H1 (cell line): Measurements from ENCODE around the gene TPPP2. TPM values are rescaled to one million over a fixed set of nuclear protein-coding genes. Genes with fewer than 3 reads are reported as not detected.

Experiments used
- CTCF ChIA-PET: fragments of 300-600 bp; sonication (Branson Sonifier 250); formaldehyde crosslinking; loops from one replicate; lab custom pipeline; 2021; ENCODE audit not compliant: partially characterized antibody; lab: Charles Lee
- POLR2A ChIA-PET: fragments of 300-600 bp; sonication (Branson Sonifier 250); formaldehyde crosslinking; loops from one replicate; lab custom pipeline; 2021; ENCODE audit warnings: inconsistent platforms; ENCODE audit not compliant: partially characterized antibody; lab: Charles Lee
- DNase-seq, 2 experiments: peaks; one replicate each; pipeline versions ENCODE4 v3.0.0 to v3.0.0-alpha.2; 2010 to 2022; ENCODE audit warnings: low spot score in 2 of 2, low read depth in 1 of 2, mixed read lengths in 1 of 2
- FAIRE-seq: peaks from 2 replicates; lab custom pipeline; 2011; peaks lifted over from hg19 to GRCh38; lab: Jason Lieb, UNC
- H2AFZ ChIP-seq: 2 replicates; pipeline ENCODE4 v1.8.1; 2012; ENCODE audit warnings: low read length, inconsistent platforms
- H2AK5ac ChIP-seq: 2 replicates; pipeline ENCODE4 v1.6.1; 2013; ENCODE audit warnings: low read depth, low read length
- H2BK120ac ChIP-seq: replicated peaks from 2 replicates; pipeline ENCODE3; 2013; ENCODE audit warnings: low read depth, low read length, inconsistent platforms
- H2BK12ac ChIP-seq: 2 replicates; pipeline ENCODE4 v1.6.1; 2013; ENCODE audit warnings: low read depth, low read length
- H2BK15ac ChIP-seq: 2 replicates; pipeline ENCODE4 v1.6.1; 2013; ENCODE audit warnings: low read length
- H2BK20ac ChIP-seq: 2 replicates; pipeline ENCODE4 v1.6.1; 2013; ENCODE audit warnings: low read length
- H2BK5ac ChIP-seq: 2 replicates; pipeline ENCODE4 v1.6.1; 2013; ENCODE audit warnings: low read depth, low read length
- H3K14ac ChIP-seq: 2 replicates; pipeline ENCODE4 v1.6.1; 2013; ENCODE audit warnings: inconsistent platforms; ENCODE audit not compliant: insufficient read length
- H3K18ac ChIP-seq: 2 replicates; pipeline ENCODE4 v1.6.1; 2013; ENCODE audit warnings: low read length; ENCODE audit errors: extremely low read depth
- H3K23ac ChIP-seq: 2 replicates; pipeline ENCODE4 v1.6.1; 2013; ENCODE audit warnings: inconsistent platforms; ENCODE audit not compliant: insufficient read length
- H3K23me2 ChIP-seq: 2 replicates; pipeline ENCODE4 v1.6.1; 2013; ENCODE audit warnings: low read depth, low read length
- H3K27ac ChIP-seq: 2 replicates; pipeline ENCODE4 v1.6.1; 2011; ENCODE audit warnings: low read depth, low read length, inconsistent platforms
- H3K27me3 ChIP-seq, 4 experiments: replicated peaks in 1 of 4; 1 replicate in 1 of 4; 2 replicates in 3 of 4; pipeline versions ENCODE4 v1.6.1 to v1.8.1; 2011 to 2013; ENCODE audit warnings: low read length in 3 of 4, mild to moderate bottlenecking in 3 of 4, inconsistent platforms in 2 of 4, mixed read lengths in 2 of 4, moderate library complexity in 1 of 4; ENCODE audit not compliant: control insufficient read depth in 3 of 4, insufficient read depth in 3 of 4; ENCODE audit errors: extremely low read depth in 1 of 4
- H3K36me3 ChIP-seq, 4 experiments: 2 replicates each; pipeline versions ENCODE4 v1.6.1 to v1.8.1; 2011 to 2013; ENCODE audit warnings: mild to moderate bottlenecking in 4 of 4, low read length in 3 of 4, moderate library complexity in 2 of 4, control low read depth in 1 of 4, inconsistent platforms in 1 of 4; ENCODE audit not compliant: insufficient read depth in 4 of 4, control insufficient read depth in 2 of 4
- H3K4ac ChIP-seq: replicated peaks from 2 replicates; pipeline ENCODE3; 2013; ENCODE audit warnings: low read length, low read depth, mixed read lengths, inconsistent platforms; ENCODE audit not compliant: insufficient read length
- H3K4me1 ChIP-seq, 4 experiments: replicated peaks in 1 of 4; 1 replicate in 1 of 4; 2 replicates in 3 of 4; pipeline versions ENCODE4 v1.6.1 to v1.8.1; 2011 to 2013; ENCODE audit warnings: low read length in 3 of 4, inconsistent platforms in 2 of 4, mixed read lengths in 1 of 4; ENCODE audit not compliant: insufficient read depth in 4 of 4, control insufficient read depth in 3 of 4
- H3K4me2 ChIP-seq, 2 experiments: 2 replicates each; pipeline versions ENCODE4 v1.6.1 to v1.8.1; 2011 to 2013; ENCODE audit warnings: low read depth in 2 of 2, low read length in 2 of 2, control low read depth in 1 of 2, inconsistent platforms in 1 of 2, mild to moderate bottlenecking in 1 of 2; ENCODE audit not compliant: insufficient read depth in 1 of 2
- H3K4me3 ChIP-seq, 4 experiments: fragments of 200-600, 300-600 bp in 1 of 4; sonication (generic), shearing (Covaris generic), sonication (Bioruptor Twin) in 1 of 4; 2 replicates each; pipeline versions ENCODE4 v1.5.1 to v1.8.1; 2011 to 2016; ENCODE audit warnings: low read length in 4 of 4, low read depth in 3 of 4, control low read depth in 2 of 4, inconsistent platforms in 2 of 4, mild to moderate bottlenecking in 2 of 4, mixed read lengths in 1 of 4, moderate library complexity in 1 of 4; ENCODE audit not compliant: insufficient read depth in 2 of 4; ENCODE audit errors: extremely low read depth in 1 of 4
- H3K56ac ChIP-seq: replicated peaks from 2 replicates; pipeline ENCODE3; 2013; ENCODE audit warnings: low read depth, mild to moderate bottlenecking, mixed read lengths, low read length, inconsistent platforms; ENCODE audit not compliant: insufficient read length
- H3K79me1 ChIP-seq: 2 replicates; pipeline ENCODE4 v1.6.1; 2013; ENCODE audit warnings: low read depth, low read length, control low read depth
- H3K79me2 ChIP-seq, 2 experiments: 2 replicates each; pipeline versions ENCODE4 v1.6.1 to v1.8.1; 2012 to 2013; ENCODE audit warnings: low read length in 2 of 2, mild to moderate bottlenecking in 2 of 2, inconsistent platforms in 1 of 2; ENCODE audit not compliant: insufficient read depth in 2 of 2, control insufficient read depth in 1 of 2
- H3K9ac ChIP-seq, 4 experiments: replicated peaks in 1 of 4; 1 replicate in 1 of 4; 2 replicates in 3 of 4; pipeline versions ENCODE4 v1.6.1 to v1.8.1; 2011 to 2013; ENCODE audit warnings: low read depth in 3 of 4, low read length in 3 of 4, control low read depth in 2 of 4, mild to moderate bottlenecking in 2 of 4, moderate library complexity in 2 of 4, inconsistent platforms in 1 of 4; ENCODE audit errors: extremely low read depth in 1 of 4
- H3K9me3 ChIP-seq, 2 experiments: 2 replicates each; pipeline versions ENCODE4 v1.6.1 to v1.8.1; 2012 to 2013; ENCODE audit warnings: mild to moderate bottlenecking in 2 of 2, moderate library complexity in 2 of 2, control low read depth in 1 of 2, inconsistent platforms in 1 of 2, low read depth in 1 of 2, low read length in 1 of 2, mixed read lengths in 1 of 2; ENCODE audit not compliant: insufficient read depth in 2 of 2
- H4K20me1 ChIP-seq, 2 experiments: replicated peaks in 1 of 2; 2 replicates each; pipeline versions ENCODE3 to v1.8.1; 2011 to 2013; ENCODE audit warnings: inconsistent platforms in 2 of 2, low read length in 2 of 2, mild to moderate bottlenecking in 1 of 2; ENCODE audit not compliant: insufficient read depth in 2 of 2, control insufficient read depth in 1 of 2
- H4K5ac ChIP-seq: 2 replicates; pipeline ENCODE4 v1.6.1; 2013; ENCODE audit warnings: low read length, low read depth, mixed read lengths, inconsistent platforms; ENCODE audit not compliant: insufficient read length
- H4K8ac ChIP-seq: 2 replicates; pipeline ENCODE4 v1.8.0; 2013; ENCODE audit warnings: mild to moderate bottlenecking, moderate library complexity, low read length, inconsistent platforms; ENCODE audit not compliant: insufficient read depth; ENCODE audit errors: extremely low read depth
- H4K91ac ChIP-seq: replicated peaks from 2 replicates; pipeline ENCODE3; 2013; ENCODE audit warnings: low read length, mixed read lengths, inconsistent platforms; ENCODE audit not compliant: insufficient read length
- BACH1 ChIP-seq: IDR thresholded peaks from 2 replicates; pipeline ENCODE4 v1.6.1; 2012; ENCODE audit warnings: low read length, improper control_type of control experiment
- CTCF ChIP-seq, 3 experiments: IDR thresholded peaks; 1 replicate in 2 of 3; 2 replicates in 1 of 3; pipeline versions ENCODE4 v1.5.1 to v1.6.1; 2011; ENCODE audit warnings: low read length in 3 of 3, mild to moderate bottlenecking in 3 of 3, inconsistent platforms in 2 of 3, low read depth in 1 of 3, moderate library complexity in 1 of 3; ENCODE audit not compliant: insufficient read depth in 1 of 3; ENCODE audit errors: control extremely low read depth in 1 of 3
- FOSL1 ChIP-seq: IDR thresholded peaks from 2 replicates; pipeline ENCODE4 v1.6.1; 2011; ENCODE audit warnings: mild to moderate bottlenecking, low read depth, low read length, moderate library complexity; ENCODE audit not compliant: insufficient read depth
- KDM5A ChIP-seq: fragments of 200-600 bp; IDR thresholded peaks from 2 replicates; pipeline ENCODE4 v1.7.1; 2012; ENCODE audit warnings: mild to moderate bottlenecking, low read length, inconsistent platforms, mixed read lengths
- POU5F1 ChIP-seq: IDR thresholded peaks from 2 replicates; pipeline ENCODE4 v1.6.1; 2011; ENCODE audit warnings: low read depth, mild to moderate bottlenecking, low read length, moderate library complexity
- RAD21 ChIP-seq, 2 experiments: IDR thresholded peaks in 1 of 2; conservative IDR thresholded peaks in 1 of 2; 2 replicates each; pipeline ENCODE4 v1.6.1; 2011; ENCODE audit warnings: low read depth in 2 of 2, low read length in 2 of 2, improper control_type of control experiment in 1 of 2, inconsistent platforms in 1 of 2, mild to moderate bottlenecking in 1 of 2, moderate library complexity in 1 of 2
- RNF2 ChIP-seq: fragments of 200-900, 300-1000 bp; sonication (generic); IDR thresholded peaks from 2 replicates; pipeline ENCODE4 v1.7.1; 2016; ENCODE audit warnings: borderline replicate concordance, low read depth, mild to moderate bottlenecking, antibody characterized with exemption, low read length; ENCODE audit not compliant: poor library complexity, severe bottlenecking; ENCODE audit errors: missing control alignments
- SP2 ChIP-seq: IDR thresholded peaks from 2 replicates; pipeline ENCODE4 v1.6.1; 2012; ENCODE audit warnings: mild to moderate bottlenecking, low read length, inconsistent platforms
- TBP ChIP-seq: IDR thresholded peaks from 2 replicates; pipeline ENCODE4 v1.6.1; 2011; ENCODE audit warnings: low read depth, low read length, improper control_type of control experiment
- WGBS, 2 experiments: shearing (Covaris generic) in 1 of 2; methylation state at CpG; one replicate each; pipeline versions ENCODE4 v1.1.6 to v1.1.7; 2013 to 2015; ENCODE audit warnings: low lambda C conversion rate in 2 of 2, mixed read lengths in 2 of 2, inconsistent platforms in 1 of 2, low coverage in 1 of 2, missing lambda C conversion rate in 1 of 2; ENCODE audit not compliant: insufficient replicate concordance in 2 of 2, insufficient coverage in 1 of 2, insufficient read length in 1 of 2; ENCODE audit errors: extremely low coverage in 1 of 2, missing lambda C conversion rate in 1 of 2; 5-methylcytosine and 5-hydroxymethylcytosine counted together
- polyA plus RNA-seq, 7 experiments: library from polyadenylated mRNA; depleted of rRNA in 3 of 7; stranded (reverse) in 5 of 7; unstranded in 2 of 7; fragments of >200 nt in 5 of 7; fragments of 200-250 nt in 2 of 7; gene quantifications; 1 replicate in 5 of 7; 2 replicates in 1 of 7; 4 replicates in 1 of 7; pipeline versions ENCODE4 v1.2.1 to v1.2.3, GENCODE V29; 2011 to 2013; ENCODE audit warnings: missing spikeins in 2 of 7, mixed read lengths in 2 of 7
- total RNA-seq: library from RNA; stranded (reverse); fragmentation: NEBNext Ultra II Directional; extraction: Animal tissue kit (Norgen Biotek cat#: 25700); gene quantifications from 2 replicates; pipeline ENCODE4 v1.2.1, GENCODE V29; 2021

TPPP2 gene
- total and polyA plus RNA-seq, 2 of the 8 experiments (the other 6 are each of a cell fraction or from before 2014, with no cell fraction given): not detected

DNA sequence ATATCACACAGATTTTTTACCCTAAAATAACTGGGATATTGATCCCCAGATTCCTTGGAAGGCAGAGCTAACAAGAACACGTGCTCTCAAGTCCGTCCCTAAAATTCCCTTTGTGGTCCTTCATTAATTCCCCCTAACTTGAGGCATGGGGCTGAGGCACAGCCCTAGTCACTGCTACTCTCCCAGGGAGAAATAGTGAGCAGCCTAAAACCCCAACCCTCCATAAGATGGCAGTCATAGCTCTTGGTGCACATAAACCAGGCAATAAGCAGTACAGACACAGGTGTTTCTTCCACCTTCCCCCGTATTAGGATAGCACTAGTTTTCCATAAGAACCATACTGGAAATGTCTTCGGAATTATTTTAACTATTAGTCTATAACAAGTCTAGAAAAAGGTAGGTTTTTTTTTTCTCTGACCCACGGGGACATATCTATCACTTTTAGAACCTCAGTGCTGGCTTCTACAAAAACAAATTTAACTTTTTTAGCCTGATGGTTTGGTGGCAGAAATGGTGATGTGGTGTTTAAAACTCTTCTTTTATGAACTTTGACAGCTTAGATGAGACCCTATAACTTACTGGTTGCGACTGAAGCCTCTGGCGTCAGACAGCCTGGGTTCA is 37.0 kb downstream of the TPPP2 start:
- ChIA-PET POLR2A (interaction anchor here (0.5 to 1.2 kb wide), 3 partner anchors 12 to 86 kb away, joined by 3 to 5 read pairs (median 3); no protein-coding TSS in a partner anchor), CTCF (interaction anchor here (0.6 to 5.3 kb wide), 13 partner anchors 9 to 68 kb away, joined by 3 to 102 read pairs (median 4); partner anchors contain the start of genes RNASE7, RNASE8, SLC39A2 and TMEM253)
- Histone ChIP-seq H3K27ac (no peak overlapping the region), H2BK120ac (no peak overlapping the region), H2BK5ac (no peak overlapping the region), H3K56ac (no peak overlapping the region), H3K4me3 (no peak overlapping the region), H4K91ac (no peak overlapping the region), H3K4me1 (peaks cover 0 to 8% (median 3%) of the 10 kb centered on the region in 4 experiments; a peak in 6 of 7 replicates), H3K36me3 (no peaks in the 10 kb centered on the region), H3K23ac (no peak overlapping the region), H2AK5ac (no peak overlapping the region), H3K9me3 (no peaks in the 10 kb centered on the region), H4K5ac (no peak overlapping the region), H2BK20ac (no peak overlapping the region), H3K23me2 (peaks cover 23% of the 10 kb centered on the region; the same call in 1 of the 2 replicates), H3K79me2 (peaks cover 0 to 2% of the 10 kb centered on the region in 2 experiments; a peak in 1 of 4 replicates), H3K18ac (no peak overlapping the region), H2BK15ac (no peak overlapping the region), H2AFZ (no peak overlapping the region), H3K9ac (no peak overlapping the region), H3K4me2 (no peak overlapping the region), H4K20me1 (no peaks in the 10 kb centered on the region), H3K79me1 (no peaks in the 10 kb centered on the region), H3K4ac (no peak overlapping the region), H2BK12ac (no peak overlapping the region), H3K27me3 (peaks cover 0 to 4% (median 0%) of the 10 kb centered on the region in 4 experiments; a peak in 3 of 7 replicates), H3K14ac (no peak overlapping the region), H4K8ac (no peak overlapping the region)
- WGBS, 2 experiments: 73% methylated on average over 7 of the region's 7 CpGs; no CpG with 5 or more reads in 1 of the 2 experiments
- no peak for FAIRE-seq
- DNase-seq: no peak
- TF ChIP-seq SP2: no peak
- TF ChIP-seq KDM5A: no peak
- TF ChIP-seq RAD21 (IDR thresholded peaks at IDR 0.05 in 1 of 2, conservative IDR thresholded peaks at IDR 0.05 in 1 of 2; ENCODE audit: low read depth in 2 of 2, low read length in 2 of 2): peak; percentile 49 to 63
- TF ChIP-seq POU5F1: no peak
- TF ChIP-seq FOSL1: no peak
- no peak for TF ChIP-seq TBP
- TF ChIP-seq BACH1: no peak
- TF ChIP-seq RNF2: no peak
- TF ChIP-seq CTCF (IDR thresholded peaks at IDR 0.05; ENCODE audit: control extremely low read depth in 1 of 3, insufficient read depth in 1 of 3, low read depth in 1 of 3, low read length in 3 of 3): peak in 2 of 3 experiments; percentile 51 to 55; a peak in 3 of 4 replicates
